Measurements from ENCODE around the gene NOPCHAP1.
"Not testable (repeated sequence)": the region's sequence is repeated elsewhere in the genome, so short reads cannot be mapped to it uniquely, and the experiment has no call there.

The NOPCHAP1 gene

GRCh38 chr12:104966677-104967076 lies 19.4 kb upstream of the NOPCHAP1 start:
- DNase-seq = no peak

- no peak for DNase-seq
These were observed 16.8 kb upstream of the NOPCHAP1 start for GRCh38 chr12:104969343-104969742.

GRCh38 chr12:104971306-104971705 lies 14.8 kb upstream of the NOPCHAP1 start:
- no peak for DNase-seq

GRCh38 chr12:104973250-104973649 lies 12.9 kb upstream of the NOPCHAP1 start:
- no peak for DNase-seq

- DNase-seq = no peak
These were observed 11.4 kb upstream of the NOPCHAP1 start for GRCh38 chr12:104974626-104975290.

GRCh38 chr12:104975587-104976343 lies 10.4 kb upstream of the NOPCHAP1 start:
- DNase-seq = no peak

GRCh38 chr12:104976703-104977102 lies 9.4 kb upstream of the NOPCHAP1 start:
- DNase-seq = no peak

- DNase-seq = not testable (repeated sequence)
These were observed 8.4 kb upstream of the NOPCHAP1 start for GRCh38 chr12:104977688-104978087.

GRCh38 chr12:104985206-104985605 lies 910 bp upstream of the NOPCHAP1 start:
- no peak for DNase-seq

- no peak for DNase-seq
These were observed 4.8 kb downstream of the NOPCHAP1 start for GRCh38 chr12:104990950-104991349.

GRCh38 chr12:104991565-104992128 lies 5.5 kb downstream of the NOPCHAP1 start:
- DNase-seq = no peak

GRCh38 chr12:104994336-104994735 lies 8.2 kb downstream of the NOPCHAP1 start:
- DNase-seq = no peak

- DNase-seq = no peak
These were observed 11.4 kb downstream of the NOPCHAP1 start for GRCh38 chr12:104997541-104997940.

GRCh38 chr12:104998423-104999346 lies 12.6 kb downstream of the NOPCHAP1 start:
- DNase-seq = no peak

GRCh38 chr12:104999347-104999685 lies 13.2 kb downstream of the NOPCHAP1 start:
- no peak for DNase-seq

GRCh38 chr12:105001476-105001875 lies 15.4 kb downstream of the NOPCHAP1 start:
- DNase-seq = no peak

- no peak for DNase-seq
These were observed 27.8 kb downstream of the NOPCHAP1 start for GRCh38 chr12:105013892-105014291.

GRCh38 chr12:105014603-105015002 lies 28.5 kb downstream of the NOPCHAP1 start:
- no peak for DNase-seq

- no peak for DNase-seq
These were observed 29.4 kb downstream of the NOPCHAP1 start for GRCh38 chr12:105015543-105015942.

GRCh38 chr12:105018012-105018411 lies 31.9 kb downstream of the NOPCHAP1 start:
- DNase-seq = no peak

GRCh38 chr12:105018776-105019175 lies 32.7 kb downstream of the NOPCHAP1 start:
- DNase-seq = no peak

- DNase-seq = no peak
These were observed 34.3 kb downstream of the NOPCHAP1 start for GRCh38 chr12:105020241-105020962.

Measured in right forelimb (tissue), 1 donor.